GM13976 (cell line): ENCODE measurements around the gene SNX27.
"Not testable (repeated sequence)": the region's sequence is repeated elsewhere in the genome, so short reads cannot be mapped to it uniquely, and the experiment has no call there.

Source experiments
- DNase-seq: peaks from one replicate; pipeline ENCODE4 v3.0.0; 2012; ENCODE audit warnings: low spot score
- in situ Hi-C: fragments of 300-500 bp; cut with MboI; formaldehyde crosslinking; loops from one replicate; pipeline ENCODE4 v1.12.0; 2022; ENCODE audit warnings: low sequenced_read_pairs, mixed read lengths, inconsistent platforms; ENCODE audit not compliant: unreplicated experiment
- TF ChIP-seq, protein P1 (sequence below): IDR thresholded peaks from 2 replicates; pipeline ENCODE4 v1.5.1; 2012; ENCODE audit warnings: borderline replicate concordance, mild to moderate bottlenecking; ENCODE audit not compliant: insufficient read depth; ENCODE audit errors: extremely low read depth, missing control alignments, control extremely low read depth

The SNX27 gene

DNA sequence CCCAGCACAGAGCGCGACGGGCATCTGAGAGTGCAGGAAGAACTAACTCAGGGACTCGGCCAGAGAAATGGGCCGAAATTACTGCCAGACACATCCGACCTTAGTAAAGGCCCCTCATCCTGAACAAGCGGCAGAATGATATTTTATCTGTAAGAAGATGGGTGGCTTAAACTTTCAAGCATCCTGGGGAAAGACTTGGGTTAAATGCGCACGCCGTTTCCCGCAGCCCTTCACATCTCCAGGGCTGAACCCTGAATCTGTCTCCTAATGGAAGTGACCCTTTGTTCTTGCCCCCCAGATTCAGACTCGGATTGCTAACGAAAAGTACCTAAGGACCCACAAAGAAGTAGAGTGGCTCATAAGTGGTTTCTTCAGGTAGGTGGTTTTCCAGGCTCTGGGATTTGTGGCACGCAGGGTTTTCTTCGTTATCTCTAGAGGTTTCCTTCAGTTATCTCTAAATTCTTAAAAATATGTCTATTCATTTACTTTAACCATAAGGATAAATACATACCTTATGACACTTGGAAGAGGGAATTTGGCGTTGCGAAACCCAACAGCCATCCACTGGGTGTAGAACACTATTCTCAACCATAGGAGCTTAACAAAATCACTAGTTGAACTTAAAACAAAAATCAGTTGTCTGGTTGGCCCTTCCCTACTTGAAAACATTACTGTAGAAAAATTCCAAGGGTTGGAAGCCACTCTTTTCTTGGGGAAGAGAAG lies 110.1 kb downstream of the SNX27 start:
- in situ Hi-C loops, result no loop called here
- TF ChIP-seq, protein P1, sequence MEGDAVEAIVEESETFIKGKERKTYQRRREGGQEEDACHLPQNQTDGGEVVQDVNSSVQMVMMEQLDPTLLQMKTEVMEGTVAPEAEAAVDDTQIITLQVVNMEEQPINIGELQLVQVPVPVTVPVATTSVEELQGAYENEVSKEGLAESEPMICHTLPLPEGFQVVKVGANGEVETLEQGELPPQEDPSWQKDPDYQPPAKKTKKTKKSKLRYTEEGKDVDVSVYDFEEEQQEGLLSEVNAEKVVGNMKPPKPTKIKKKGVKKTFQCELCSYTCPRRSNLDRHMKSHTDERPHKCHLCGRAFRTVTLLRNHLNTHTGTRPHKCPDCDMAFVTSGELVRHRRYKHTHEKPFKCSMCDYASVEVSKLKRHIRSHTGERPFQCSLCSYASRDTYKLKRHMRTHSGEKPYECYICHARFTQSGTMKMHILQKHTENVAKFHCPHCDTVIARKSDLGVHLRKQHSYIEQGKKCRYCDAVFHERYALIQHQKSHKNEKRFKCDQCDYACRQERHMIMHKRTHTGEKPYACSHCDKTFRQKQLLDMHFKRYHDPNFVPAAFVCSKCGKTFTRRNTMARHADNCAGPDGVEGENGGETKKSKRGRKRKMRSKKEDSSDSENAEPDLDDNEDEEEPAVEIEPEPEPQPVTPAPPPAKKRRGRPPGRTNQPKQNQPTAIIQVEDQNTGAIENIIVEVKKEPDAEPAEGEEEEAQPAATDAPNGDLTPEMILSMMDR, result no peak
- no peak for DNase-seq

DNA sequence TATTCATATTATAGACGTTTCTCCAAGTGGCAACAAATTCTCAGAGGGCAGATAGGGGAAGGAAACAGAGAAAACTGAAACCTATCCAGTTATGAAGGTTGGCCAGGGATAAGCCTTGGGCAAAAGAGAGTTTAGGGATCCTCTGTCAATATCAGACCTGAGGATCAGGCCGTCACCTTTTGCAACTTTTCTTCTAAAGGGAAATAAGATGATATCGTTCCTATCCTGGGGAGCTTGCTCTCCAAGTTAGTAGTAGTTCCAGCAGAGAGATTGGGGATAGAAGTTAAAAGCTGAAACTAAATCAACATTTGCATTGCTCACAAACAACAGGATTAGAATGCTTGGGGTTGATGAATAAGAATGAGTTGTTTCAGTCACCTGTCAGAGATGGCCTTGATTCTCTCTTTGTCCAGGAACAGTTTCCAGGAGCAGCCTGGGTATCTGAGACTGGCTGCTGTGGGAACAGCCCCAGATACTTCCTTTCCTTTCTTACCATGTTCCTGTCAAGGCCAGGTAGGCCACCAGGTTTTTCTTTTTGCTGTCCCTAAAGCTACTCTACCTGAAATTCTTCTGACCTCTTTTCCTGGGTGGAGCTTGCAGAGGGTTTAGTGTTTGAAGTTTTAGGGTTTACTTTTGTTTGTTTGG lies 112.0 kb downstream of the SNX27 start:
- in situ Hi-C loops, result no loop called here
- peak; percentile 4 for DNase-seq
- TF ChIP-seq, protein P1, result no peak

DNA sequence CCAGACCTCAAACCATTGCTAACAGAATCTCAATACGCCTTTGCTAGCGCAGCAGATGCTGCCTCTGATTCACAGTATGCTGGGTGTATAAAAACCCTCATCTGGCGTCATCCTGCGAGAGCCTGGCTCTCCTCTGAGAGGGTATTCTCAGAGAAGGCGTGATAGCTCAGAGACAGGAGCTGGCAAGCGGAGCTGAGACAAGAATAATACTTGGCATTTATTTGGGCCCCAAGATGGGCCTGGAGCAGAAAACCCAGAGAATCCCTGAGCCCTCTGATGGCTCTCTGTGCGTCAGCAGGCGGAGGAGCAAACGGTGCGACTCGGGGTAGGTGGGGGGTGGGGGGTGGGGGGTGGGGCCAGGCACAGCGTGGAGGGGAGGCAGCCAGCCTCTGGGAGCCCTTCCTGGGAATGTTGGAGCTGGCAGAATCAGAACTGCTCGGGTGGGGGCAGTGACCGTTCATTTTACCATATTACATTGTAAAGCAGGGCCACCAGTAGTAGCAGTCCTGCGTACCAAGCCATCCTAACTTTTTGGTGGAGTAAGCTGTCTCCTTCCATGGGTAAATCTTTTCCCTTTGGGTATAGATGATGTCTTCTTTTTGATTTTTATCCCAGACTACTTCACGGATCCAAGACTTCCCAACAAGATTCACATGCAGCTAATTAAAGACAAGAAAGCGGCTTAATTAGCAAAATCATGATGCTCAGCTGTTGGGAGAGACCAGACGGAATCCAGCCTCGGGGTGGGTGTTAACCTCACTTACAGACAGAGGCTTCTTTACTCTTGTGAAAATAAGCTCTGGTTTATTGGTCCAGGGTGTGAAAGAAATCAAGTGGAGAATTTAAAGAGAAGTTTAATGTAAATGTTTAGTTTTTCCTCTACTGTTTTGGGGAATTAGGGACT lies 116.6 kb downstream of the SNX27 start:
- TF ChIP-seq, protein P1, result no peak
- in situ Hi-C loops, result no loop called here
- DNase-seq, result peak; percentile 7

DNA sequence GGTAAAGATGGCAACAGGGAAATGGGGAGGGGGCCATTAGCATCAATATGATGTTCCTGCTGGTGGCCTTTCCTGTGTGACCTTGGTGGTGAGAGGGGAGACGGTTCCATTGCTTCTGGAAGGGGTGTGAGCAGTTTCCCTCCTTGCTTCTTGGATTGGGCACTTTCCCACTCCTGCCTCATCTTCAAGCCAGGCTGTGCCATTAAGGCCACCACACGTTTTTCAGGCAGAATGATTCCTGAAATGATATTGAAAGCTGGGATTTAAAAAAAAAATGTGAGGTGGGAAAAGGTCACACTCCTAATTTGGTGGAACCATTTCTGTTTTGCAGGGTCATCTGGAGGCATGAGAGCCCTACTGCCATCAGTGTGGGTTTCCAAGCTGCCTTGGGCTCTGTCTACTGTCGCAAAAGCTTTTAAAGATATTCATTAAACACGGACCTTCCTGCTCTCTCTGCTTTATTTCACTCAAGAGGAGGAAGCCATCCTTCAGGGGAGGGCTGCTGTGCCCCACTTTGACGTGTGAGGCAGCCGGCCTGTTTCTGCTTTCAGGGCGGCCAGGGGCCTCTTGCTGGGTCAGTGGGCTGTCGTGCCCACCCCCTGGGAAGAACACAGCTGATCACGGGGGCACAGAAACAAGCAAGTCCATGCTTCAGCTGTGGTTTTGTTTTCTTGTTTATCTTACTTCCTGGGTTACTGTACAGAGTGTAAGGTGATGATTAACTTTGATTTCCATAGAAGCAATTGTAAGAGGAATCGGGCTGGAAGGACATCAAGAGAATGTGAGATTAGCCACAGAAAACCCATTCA lies 117.5 kb downstream of the SNX27 start:
- peak; percentile 9 for DNase-seq
- TF ChIP-seq, protein P1, result no peak
- in situ Hi-C loops, result no loop called here

DNA sequence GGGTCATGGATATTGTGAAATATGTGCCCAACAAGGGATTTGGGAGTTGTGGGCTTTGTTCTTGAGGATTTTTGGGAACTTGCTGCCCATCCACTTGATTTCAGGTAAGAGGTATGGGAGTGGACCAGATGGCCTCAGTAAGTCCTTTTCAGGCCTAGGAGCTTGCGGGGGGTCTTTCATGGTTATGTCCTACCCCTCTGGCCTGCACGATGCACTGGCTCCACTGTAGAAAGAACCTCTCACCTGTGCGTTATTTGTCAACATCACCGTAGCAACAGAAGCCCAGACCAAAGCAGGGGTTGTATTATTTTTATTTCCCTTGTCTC lies 118.1 kb downstream of the SNX27 start:
- TF ChIP-seq, protein P1, result no peak
- in situ Hi-C loops, result no loop called here
- peak; percentile 6 for DNase-seq

DNA sequence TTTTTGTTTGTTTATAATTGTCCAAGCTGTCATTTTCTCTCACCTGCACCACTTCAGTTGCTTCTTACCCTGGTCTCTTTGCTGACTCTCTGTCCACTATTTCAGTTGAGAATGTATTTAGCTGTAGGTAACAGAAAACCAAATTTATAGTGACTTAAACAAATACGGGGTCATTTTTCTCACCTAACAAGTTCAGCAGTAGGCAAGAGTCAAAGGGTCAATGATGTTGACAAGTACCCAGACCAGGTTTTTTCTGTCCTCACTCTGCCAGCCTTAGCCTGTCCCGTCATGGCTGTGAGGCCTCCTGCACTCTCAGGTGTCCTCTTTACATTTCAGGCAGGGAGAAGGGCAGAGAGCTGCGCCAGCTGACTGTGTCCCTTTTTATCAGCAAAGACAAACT lies 121.3 kb downstream of the SNX27 start:
- in situ Hi-C loops, result no loop called here
- DNase-seq, result no peak
- TF ChIP-seq, protein P1, result no peak

DNA sequence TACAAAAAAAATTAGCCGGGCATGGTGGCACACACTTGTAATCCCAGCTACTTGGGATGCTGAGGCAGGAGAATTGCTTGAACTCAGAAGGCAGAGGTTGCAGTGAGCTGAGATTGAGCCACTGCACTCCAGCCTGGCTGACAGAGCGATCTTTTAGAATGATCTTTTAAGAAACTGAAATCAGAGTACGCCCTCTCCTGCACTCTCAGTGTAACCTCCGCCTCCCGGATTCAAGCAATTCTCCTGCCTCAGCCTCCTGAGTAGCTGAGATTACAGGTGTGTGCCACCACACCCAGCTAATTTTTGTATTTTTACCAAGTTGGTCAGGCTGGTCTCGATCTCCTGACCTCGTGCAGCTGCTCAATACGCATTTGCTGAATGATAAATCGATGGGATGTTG lies 122.1 kb downstream of the SNX27 start:
- in situ Hi-C loops, DNase-seq: not testable (repeated sequence)
